GM12873 (cell line): ENCODE measurements around the gene TTLL5.
A peak's percentile ranks its signal among the peaks of the same experiment; 100 is the strongest.

Source experiments
- CTCF ChIP-seq: IDR thresholded peaks from 2 replicates; pipeline ENCODE4 v1.5.1; 2012; ENCODE audit warnings: low read depth, mild to moderate bottlenecking, moderate library complexity, low read length, control low read depth; ENCODE audit not compliant: insufficient read depth; ENCODE audit errors: missing control alignments

The TTLL5 gene

DNA sequence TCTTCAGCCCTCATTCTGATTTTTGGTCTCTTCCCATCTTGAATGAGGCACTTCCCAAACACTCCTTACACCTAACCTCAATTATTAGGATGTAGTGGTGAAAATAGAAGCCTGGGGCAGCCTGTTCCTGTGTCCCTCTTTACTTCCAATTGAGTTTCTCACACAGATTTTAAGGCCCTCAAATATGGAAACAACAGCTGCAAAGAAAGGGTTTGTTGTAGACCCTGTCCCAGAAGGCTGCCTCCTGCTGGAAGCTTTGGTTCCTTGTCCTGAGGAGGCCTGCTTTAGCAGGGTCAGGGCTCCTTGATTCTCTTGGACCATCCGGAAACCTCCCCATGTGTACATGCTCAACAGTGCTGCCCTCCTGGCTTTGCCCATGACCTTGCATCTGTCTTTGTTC lies 219.5 kb downstream of the TTLL5 start:
- TF ChIP-seq CTCF: peak; percentile 40

- TF ChIP-seq CTCF: no peak
Measured at GRCh38 chr14:75881994-75882393, 220.9 kb downstream of the TTLL5 start.

- TF ChIP-seq CTCF: peak; percentile 40
Measured at GRCh38 chr14:75884198-75884611, 223.2 kb downstream of the TTLL5 start.

GRCh38 chr14:75885829-75886228 lies 224.8 kb downstream of the TTLL5 start:
- no peak for TF ChIP-seq CTCF

DNA sequence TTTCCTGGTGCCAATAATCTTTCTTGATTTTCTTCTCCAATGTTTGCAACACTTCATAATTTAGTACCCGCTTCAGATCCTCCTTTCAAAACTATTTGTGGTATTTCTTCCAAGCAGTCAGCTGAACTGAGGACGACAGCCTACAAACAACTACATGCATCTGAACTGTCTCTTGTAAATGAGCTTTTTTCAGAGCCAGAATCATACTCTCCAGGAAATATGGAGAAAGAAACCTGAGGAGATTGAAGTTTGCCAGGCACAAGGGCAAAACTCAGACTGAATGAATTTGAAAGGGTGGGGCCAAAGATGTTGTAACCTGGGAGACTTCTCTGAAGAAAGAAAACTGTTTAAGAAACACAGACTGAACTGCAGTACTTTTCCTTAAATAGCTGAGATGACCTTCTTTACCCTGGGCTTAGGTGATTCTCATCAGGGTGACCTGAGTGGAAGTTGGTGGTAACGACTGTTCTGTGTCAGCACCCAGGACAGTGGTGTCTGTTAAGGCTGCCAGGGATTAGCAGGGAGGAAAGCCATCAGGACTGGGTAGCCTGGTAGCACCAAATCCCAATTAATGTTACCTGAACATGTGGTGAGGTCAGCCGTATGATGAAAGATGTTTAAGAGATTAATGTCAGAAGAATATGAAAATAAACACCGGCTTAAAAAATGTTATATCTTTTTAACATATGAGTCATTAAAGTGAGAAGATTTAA lies 225.7 kb downstream of the TTLL5 start:
- TF ChIP-seq CTCF: no peak

GRCh38 chr14:75888945-75889344 lies 227.9 kb downstream of the TTLL5 start:
- no peak for TF ChIP-seq CTCF

DNA sequence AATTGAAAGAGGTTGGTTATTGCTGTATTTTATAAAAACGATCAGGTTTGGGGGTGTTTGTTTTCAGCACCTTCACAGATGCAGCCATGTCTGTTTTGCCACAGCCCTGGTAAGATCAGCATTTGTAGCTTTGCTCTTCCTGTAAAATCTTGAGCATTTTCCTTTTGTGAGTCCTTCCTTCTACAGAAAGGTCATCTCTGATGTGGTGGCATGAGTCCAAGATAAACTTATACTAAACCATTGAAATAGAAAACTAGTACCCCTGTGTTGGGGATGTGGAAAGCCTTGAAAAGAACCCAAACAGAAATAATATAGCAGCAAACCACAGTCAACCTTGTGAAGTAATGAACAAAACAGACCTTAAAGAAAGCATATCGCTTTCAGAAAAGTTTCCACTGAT lies 235.3 kb downstream of the TTLL5 start:
- no peak for TF ChIP-seq CTCF
